DMS 273 (cell line): ENCODE data around the gene TNS3.

Experiments used
- DNase-seq: peaks from one replicate; lab custom pipeline; 2025; ENCODE audit not compliant: unreplicated experiment; lab: John Stamatoyannopoulos, UW

The TNS3 gene

DNA sequence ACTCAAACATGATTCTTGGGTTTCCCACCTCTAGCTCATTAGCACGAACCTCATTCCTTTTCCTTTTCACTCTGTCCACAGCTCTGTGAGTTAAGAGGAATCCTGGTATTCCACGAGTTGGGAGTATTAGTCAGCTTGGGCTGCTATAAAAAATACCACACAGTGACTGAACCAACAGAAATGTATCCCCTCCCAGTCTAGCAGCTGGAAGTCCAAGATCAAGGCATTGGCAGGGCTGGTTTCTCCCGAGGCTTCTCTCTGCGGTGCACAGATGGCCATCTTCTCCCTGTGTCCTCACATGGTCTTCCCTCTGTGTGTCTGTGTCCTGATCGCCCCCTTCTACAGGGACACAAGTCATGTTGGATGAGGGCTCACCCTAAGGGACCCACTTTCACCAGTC is 261.6 kb downstream of the TNS3 start:
- no peak for DNase-seq

DNA sequence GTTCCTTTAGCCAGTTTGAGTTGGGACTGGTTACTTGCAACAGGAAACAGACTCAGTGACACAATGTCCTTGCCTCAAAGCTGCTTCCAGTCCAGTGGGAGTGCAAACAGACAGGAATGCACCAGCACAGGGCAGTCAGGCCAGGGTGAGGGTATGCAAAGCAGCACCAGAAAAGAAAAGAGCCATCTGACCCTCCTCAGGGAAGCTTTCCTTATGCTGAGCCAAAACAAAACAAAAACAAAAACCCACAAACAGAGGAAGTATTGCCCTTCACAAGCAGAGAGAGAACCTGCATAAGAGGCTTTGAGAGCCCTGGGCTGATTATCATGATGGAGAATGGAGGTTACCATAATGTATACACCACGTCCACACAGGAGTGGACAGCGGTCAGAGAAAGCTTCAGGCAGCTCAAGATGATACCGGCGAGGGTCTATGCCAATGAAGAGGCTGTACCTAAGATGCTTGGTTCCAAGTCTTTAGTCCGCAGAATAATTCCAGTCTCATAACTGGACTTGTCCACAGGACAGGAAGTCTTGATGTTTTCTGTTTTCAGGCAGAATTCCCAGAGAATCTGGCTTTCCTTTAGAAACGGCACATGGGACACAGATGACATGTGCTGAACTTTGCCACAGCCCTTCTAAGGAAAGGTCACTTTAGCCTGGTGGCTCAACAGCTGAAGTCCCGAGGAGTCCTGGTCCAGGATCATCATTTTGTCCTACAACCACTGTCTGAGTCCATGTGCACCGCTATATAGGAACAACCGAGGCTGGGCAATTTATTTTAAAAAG is 263.3 kb downstream of the TNS3 start:
- DNase-seq = no peak

DNA sequence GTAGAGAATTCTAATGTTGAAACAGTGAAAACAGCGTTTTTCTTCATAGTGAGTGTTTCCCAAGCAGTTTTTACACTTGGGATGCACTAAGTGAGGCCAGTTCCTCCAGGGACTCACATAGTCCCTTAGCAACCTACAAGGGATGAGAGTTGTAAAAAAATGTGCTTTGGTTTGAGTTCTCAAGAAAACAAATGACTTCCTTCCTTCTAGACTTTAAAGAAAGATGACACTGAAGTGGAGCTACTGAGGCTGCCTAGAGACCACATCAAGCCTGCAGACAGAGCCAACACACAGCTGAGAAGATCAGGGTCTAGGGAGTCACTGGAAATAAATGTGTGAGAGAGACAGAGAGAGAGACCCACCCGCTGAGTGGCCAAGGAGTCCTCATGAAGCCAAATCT is 264.4 kb downstream of the TNS3 start:
- DNase-seq = no peak

DNA sequence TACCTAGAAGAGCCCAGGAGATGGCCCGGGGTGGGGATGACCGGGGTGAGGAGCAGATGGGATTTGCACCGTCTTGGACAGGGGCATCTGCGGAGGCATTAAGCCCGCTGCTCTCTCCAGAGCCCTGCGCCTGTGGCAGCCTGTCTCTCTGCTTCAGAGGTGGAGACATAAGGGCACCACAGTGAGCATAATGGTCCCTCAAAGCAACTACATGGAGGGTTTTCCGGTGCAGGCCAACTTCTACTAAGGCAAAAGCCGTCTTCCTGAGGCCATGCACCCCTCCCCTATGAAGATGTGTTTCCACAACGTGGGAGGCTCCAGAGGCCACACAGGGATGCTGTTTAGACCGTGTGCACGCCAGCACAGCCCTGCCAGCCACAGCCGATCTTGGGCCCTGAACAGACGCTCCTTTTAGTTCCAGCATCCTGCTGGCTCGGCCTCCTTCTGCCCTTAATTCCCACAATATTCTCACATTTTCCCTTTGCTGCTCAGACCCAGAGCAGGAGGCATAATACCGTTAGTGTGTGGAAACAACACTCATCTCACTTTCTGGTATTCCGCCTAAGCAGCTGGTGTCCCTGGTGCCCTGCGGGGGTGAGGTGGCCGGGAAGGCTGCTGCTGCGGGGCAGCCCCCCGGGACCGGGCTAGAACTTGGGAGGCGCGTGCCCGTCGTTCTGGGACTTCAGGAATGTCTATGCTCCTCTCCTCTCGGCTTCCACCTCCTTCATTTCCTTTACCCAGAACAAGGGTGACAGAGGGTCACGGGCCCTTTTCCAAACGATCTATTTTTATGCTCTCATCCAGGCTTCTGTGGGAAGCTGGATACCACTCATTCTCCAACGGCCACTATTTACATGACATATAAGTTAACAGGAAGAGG is 266.9 kb downstream of the TNS3 start:
- DNase-seq = no peak

DNA sequence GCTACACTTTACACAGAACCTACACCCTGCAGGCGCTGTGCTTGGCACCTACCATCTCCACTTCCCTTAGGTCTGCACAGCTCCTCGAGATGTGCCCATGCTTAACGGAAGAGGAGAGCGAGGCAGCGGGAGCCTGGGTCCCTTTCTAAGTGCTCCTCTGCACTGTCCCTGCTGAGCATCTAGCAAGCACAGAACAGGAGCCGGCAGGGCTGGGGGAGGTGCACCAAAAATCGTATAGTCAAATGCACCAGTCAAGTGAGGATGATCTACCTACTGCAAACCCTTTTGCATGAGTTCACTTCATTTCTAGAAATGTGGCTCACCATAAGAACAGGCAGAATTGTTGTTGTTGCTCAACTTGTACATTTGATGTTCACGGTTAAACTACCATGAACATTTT is 267.7 kb downstream of the TNS3 start:
- no peak for DNase-seq

DNA sequence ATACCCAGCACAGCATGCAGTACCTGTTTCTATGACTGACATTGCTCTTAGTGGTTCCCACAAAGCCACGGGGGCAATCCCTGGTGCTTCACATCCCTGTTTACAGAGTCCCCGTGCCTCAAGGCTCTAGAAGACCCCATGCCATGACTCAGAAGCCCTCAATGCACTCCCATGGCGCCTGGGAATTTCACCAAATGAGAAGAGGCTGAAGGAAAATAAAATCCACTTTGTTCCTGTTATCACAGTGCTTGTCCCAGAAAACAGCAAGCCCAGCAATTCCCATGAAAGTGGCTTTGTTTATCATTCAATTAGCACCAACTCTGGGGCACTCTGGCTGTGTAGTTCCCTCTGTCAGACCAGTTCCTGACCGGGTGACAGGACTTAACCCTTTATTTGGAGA is 268.3 kb downstream of the TNS3 start:
- no peak for DNase-seq

DNA sequence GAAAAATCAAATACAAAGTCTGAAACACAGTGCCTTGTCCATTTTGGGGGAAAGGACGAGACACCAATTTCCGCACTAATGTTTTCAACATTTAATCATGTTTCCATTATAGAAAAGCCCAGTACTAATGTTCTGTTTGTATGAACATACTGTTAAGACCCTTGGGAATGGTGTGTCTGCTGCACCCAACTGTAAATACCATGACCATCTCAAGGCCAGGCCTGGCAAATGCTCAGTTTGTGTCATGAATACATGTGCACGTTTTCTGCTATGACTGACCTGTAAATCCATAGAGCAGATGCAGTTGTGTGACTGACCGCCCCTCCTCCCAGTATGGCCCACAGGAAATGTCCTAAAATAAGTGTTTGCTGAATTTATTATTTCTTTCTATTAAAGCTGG is 270.0 kb downstream of the TNS3 start:
- DNase-seq = no peak

DNA sequence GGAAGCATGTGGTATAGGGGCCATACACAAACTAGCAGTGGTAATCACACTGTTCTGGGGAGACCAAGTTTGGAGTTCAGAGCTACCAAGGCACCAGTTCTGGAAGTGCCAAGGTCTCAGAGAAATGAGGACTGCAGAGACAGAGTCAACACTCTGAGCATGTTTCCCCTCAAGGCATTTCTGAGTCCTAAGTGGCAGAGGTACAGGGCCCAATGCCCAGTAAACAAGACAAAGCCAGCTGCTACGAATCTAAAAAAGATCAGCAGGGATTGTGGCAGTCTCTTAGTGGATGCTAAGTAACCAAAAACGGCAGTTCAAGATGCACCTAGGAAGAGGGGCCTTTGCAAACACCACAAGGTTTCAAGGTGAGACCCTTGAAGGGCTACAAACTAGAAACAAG is 271.9 kb downstream of the TNS3 start:
- no peak for DNase-seq

DNA sequence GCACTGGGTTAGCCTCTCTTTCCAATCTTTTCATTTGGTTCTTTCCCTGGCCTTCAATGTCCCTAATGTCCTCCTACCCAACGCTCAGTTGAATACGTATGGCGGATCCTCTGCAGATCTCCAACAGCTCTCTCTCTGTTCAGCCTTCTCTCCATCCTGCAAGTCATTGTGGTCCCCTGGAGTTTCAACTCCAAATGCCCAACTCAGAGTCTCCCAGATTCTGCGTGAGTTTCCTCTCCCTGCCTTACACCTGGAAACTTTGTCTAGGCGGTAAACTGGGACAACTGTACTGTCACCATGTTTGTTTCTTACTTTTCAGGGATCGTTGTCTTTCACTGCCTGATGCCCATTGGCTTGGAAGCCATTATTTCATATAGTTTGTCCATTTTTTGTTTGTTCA is 273.1 kb downstream of the TNS3 start:
- DNase-seq = no peak

DNA sequence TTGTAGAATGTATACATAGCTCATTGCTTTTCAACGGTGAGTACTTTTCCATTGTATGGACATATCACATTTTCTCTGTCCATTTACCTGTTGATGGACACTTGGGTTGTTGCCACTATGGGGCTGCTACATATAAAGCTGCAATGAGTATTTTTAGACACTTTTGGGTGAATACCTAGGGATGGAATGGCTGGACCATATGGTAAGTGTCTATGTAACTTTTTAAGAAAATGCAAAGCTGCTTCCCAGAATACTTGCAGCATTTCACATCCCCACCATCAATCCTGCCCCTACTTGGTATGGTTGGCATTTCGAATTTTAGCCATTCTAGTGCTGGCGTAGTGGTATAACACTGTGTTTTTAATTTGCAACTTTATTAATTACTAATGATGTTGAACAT is 274.6 kb downstream of the TNS3 start:
- no peak for DNase-seq

DNA sequence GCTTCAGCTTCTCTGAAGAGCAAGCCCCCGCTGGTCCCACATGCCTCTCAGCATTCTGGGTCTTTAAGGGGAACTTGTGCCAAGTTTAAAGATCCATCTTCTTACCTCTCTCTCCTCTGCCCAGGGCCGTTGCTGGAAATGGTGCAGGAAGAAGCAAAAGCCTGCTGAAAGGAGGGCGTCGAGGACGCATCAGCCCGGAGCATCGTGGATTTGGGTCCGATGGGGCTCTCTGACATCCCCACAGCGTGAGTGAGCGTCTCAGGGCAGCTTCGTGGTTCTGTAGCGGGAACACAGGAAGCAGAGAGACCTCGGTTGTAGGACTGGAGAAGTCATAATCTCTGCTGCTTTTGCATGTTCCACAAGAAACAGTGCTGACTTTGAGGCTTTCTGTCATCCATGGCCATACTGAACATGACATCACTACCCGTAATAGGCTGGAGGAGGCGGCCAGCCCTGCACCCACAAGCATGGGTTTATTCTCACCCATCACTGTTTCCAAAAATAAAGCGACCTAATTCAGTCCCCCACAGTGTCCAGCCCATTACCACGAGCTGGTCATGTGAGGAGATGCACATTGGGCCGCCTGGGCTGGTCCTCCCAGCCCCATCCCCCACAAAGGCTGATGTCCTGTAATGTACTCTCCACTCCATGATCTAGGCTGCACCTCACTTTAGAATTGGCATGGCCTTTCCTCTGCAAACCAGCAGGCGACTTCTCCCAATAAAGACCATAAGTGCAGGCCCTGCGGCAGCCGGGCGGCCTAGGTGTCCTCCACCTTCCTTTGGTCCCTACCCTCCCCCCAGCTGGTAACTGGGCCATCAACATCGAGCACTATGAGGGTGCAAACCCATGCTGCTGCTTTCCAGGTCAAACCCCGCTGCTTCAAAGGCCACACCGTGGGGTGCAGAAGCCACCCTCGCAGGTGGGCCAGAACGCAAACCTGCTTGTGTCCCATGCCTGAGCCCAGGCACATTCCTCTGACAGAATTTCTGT is 276.9 kb downstream of the TNS3 start:
- DNase-seq = no peak

DNA sequence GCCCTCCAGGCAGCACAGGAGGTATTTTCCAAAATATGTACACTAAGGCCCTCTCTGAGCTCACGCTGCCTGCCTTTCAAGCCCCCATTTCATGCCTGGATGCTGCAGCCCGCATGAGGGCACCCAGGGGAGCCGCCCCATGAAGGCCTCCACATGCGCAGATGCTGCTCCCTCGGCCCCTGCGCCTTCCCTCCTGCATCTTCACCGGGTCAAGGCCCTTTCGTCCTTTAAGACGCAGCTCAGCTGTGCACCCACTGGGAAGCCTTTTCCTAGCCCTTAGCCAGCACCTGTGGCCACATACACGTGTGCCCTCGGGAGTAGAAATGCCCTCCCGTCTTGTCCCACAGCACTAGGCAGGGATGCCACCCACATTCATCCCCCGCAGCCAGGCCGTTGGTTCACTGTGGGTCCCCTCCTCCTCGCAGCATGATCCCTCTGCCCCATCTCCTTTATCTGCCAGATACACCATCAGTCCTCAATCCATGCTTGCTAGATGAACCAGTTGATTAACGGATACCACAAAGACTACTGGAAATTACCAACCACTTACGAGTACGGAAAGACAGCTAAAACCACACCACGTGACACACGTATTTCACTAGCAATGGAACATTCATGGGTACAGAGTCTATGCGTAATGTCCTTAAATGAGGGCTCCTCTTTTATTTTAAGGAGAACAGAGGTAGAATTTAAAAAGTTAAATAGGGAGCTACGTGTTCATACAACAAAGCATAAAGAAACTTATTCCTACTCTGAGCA is 278.0 kb downstream of the TNS3 start:
- no peak for DNase-seq

DNA sequence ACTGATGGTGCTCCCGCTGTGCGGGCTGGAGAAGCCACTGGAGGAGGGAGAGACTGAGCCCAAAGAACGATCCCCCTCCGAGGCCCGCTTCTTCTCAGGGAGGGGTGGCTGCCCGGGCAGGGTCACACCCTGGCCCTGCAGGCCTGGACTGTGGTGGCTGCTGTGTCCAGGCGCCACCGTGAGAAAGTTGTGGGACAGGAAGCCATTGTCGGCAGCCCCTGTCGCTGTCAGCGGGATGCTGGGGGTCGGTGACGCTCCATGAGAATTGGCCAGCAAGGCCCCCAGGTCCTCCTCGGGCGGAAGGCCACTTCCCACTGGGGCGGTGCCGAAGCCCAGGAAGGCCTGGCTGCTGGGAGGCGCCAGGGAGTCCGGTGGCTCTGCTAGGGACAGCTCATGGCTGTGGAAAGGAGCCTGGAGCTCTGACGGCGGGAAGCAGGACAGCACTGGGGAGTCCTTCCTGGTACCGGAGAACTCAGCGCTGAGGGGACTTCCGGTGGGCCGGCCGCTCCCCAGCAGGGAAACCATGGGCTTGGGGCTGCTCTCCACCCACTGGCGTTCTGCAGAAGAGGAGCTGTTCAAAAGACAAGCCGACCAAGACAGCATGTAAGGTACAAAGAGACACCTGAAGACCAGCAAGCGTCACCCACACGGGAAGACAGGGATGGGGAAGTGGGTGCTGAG is 278.8 kb downstream of the TNS3 start:
- DNase-seq = no peak

DNA sequence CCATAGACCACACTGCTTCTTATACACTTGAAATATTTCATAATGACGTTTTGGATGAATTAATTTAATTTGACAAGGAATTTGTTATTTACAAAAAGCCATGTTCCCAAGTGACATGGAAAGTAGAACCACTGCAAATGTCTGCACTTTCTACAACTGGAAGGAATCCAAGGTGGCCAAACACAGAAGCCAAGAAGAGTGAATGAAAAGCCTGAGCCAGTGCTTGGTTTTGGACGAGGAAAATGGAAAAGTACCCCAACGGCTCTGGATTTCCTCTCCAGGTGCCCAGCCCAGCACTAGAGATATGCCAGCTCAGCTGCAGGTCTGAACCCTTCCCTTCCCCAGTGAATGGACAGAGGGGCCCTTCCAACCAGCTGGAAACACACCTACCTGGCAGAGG is 279.4 kb downstream of the TNS3 start:
- no peak for DNase-seq

DNA sequence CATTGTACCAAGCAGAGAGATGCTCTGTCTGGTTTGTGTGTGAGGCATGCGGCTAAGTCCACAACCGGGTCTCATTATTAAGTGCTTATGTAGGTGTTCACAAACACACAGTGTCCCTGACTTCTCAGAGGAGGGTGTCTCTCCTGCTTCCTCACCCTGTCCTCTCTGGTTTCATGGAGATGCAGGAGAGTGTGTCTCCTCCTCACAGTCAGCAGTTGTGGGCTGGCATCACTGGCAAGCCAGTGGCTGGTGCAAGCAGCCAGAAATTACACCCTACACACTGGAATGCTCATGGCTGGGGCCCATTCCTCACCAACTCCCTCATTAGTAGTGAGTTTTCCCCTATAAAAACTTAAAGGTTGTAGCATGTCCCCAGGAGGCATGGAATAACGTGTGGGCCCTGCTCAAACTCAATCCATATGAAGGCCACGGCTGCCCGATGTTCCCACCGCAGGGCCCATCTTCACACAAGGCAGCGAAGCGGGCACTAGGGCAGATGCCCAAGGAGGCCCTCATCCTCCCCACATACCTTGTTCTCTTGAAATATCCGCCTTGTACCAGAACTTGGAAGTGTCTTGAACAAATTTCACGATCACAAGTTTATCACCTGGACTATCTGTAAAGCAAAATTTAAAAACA is 280.1 kb downstream of the TNS3 start:
- no peak for DNase-seq

DNA sequence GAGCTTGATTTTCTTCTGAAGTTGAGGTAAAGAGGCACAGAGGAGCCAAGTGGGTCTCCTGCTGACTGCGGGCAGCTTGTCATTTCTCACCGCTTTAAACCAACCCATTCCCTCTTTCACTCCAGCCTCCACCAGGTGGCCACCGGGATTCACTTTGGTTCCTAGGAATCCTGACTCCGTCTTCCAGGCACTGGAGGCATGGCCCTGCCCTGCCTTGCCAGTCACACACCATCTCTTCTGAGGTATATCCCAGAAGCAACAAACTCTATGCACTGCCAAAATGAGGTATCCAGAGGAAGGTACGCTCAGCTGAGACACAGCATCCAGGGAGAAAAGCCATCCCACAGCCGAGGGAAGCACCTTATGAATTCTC is 280.8 kb downstream of the TNS3 start:
- no peak for DNase-seq

DNA sequence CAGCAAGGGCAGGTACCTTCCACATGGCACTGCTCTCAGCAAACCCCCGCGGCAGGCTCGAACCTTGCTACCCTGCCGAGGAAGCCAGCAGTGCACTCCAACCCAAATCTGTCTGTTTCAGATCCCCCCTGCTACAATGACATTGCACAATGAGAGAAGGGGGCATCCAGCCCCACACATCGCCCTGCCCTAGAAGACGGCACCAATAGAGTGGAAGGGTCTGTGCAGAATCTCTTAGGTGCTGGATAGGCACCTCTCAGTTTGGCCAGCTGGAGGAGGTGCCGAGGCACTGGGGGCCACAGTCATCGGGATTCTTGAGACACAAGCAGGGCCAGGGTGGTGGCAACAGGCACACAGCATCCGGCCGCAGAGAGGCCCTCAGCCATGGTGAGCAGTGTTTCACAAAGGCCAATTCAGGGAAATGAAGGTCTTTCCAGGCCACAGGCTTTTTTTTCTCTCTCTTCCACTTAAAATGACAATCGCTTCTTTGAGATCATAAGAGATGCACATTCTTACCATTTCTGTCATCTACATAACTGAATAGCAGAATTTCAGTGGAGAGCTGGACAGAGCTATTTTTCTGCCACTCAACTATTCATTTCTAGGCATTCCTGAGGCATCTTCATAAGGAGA is 281.3 kb downstream of the TNS3 start:
- DNase-seq = no peak

DNA sequence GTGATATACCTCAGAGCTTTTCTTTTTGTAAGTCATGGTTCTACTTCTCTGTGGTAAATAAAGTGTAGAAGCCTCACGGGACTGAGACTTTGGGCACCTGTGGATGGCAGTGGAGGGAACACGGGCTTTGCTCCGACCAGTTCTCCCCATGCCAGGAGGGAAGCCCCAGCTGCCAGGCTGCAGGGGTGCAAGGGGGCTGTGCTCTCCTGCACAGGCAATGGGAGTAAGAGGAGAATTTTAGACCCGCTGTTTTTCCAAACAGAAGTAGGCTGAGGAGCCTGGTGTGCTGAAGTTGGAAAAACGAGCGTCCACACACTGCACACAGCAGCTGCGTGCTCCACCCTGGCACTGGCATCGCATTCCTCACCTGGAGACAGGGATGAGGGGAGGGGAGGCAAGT is 282.4 kb downstream of the TNS3 start:
- no peak for DNase-seq

DNA sequence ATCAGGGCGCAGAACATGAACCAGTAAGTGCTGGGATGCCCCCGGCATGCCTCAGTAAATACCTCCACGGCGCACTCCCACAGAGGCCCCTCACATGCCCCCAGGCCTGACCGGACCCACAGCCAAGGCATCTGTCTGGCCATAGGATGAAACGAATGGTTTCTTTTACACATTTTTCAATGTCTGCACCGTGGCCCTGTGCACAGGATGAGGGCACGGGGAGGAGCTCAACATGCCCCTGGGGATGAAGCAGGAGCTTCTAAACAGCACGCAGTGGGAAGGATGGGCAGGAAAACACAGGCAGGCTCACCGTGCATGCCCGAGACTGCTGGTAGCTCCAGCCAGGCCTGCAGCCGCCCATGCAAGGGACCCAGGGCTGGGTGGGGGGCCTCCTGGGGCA is 283.3 kb downstream of the TNS3 start:
- DNase-seq = no peak
